HL-60 (cell line): ENCODE data around the gene RPUSD4.

Experiments
- DNase-seq, 2 experiments: peaks; one replicate each; pipeline ENCODE4 v3.0.0-alpha.2; 2010 to 2020; ENCODE audit warnings: low read depth in 1 of 2, low spot score in 1 of 2
- H3K27ac ChIP-seq: fragments of 250-450 bp; sonication (Bioruptor Pico); replicated peaks from 2 replicates; pipeline ENCODE4 v1.5.1; 2020; ENCODE audit warnings: mild to moderate bottlenecking, moderate library complexity
- H3K27me3 ChIP-seq: fragments of 250-450 bp; sonication (Bioruptor Pico); 2 replicates; pipeline ENCODE4 v1.5.1; 2021; ENCODE audit warnings: mild to moderate bottlenecking, moderate library complexity; ENCODE audit not compliant: insufficient read depth, poor library complexity, severe bottlenecking
- H3K4me3 ChIP-seq: replicated peaks from 2 replicates; pipeline ENCODE4 v1.5.1; 2011; ENCODE audit warnings: mild to moderate bottlenecking, control low read depth, low read length; ENCODE audit not compliant: insufficient read depth
- GABPA ChIP-seq: IDR thresholded peaks from 2 replicates; pipeline ENCODE4 v1.6.1; 2012; ENCODE audit warnings: low read depth
- POLR2AphosphoS5 ChIP-seq: IDR thresholded peaks from 2 replicates; pipeline ENCODE4 v1.6.1; 2012; ENCODE audit warnings: low read depth
- SPI1 ChIP-seq: IDR thresholded peaks from 2 replicates; pipeline ENCODE4 v1.6.1; 2012; ENCODE audit warnings: low read depth, mild to moderate bottlenecking, borderline replicate concordance
- TF ChIP-seq, protein P1 (sequence below): IDR thresholded peaks from one replicate; pipeline ENCODE4 v1.5.1; 2011; ENCODE audit warnings: low read length, control low read depth, inconsistent platforms; ENCODE audit not compliant: insufficient read depth
- TF ChIP-seq, protein P2 (sequence below): IDR thresholded peaks from 2 replicates; pipeline ENCODE4 v1.6.1; 2012; ENCODE audit warnings: low read depth; ENCODE audit not compliant: insufficient replicate concordance

RPUSD4 gene

DNA sequence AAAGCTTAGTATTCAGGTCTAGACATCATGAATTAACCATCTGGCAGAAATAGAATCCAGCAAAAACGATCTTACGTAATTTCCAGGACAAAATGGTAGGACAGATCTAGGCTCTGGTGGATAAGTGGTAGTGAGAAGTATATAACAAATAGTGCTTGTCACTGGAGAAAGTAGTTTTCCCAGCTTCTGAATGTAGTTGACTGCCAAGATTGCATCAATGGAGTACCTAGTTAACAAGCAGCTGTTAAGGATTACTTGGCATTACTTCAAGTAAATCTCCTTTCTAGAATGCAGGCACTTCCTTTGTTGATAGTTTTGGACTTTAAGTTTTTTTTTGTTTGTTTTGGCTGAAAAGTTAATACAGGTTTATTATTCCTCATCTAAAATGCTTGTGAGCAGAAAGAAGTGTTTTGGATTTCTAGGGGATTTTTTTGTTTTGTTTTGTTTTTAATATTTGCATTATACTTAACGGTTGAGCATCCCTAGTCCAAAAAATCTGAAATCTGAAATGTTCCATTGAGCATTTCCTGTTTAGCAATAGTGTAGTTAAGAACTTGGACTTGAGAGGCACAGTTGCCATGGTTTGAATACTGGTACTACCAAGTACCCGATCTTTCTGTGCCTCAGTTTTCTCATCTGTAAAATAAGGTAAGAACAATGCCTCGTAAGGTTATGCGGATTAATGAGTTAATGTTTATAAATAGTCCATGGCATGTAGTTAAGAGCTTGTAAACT, 20.4 kb upstream of the RPUSD4 start:
- Histone ChIP-seq H3K27ac (no peak overlapping the region), H3K27me3 (no peaks in the 10 kb centered on the region), H3K4me3 (no peak overlapping the region)
- no peak for DNase-seq
- TF ChIP-seq SPI1 = no peak
- TF ChIP-seq, protein P1, sequence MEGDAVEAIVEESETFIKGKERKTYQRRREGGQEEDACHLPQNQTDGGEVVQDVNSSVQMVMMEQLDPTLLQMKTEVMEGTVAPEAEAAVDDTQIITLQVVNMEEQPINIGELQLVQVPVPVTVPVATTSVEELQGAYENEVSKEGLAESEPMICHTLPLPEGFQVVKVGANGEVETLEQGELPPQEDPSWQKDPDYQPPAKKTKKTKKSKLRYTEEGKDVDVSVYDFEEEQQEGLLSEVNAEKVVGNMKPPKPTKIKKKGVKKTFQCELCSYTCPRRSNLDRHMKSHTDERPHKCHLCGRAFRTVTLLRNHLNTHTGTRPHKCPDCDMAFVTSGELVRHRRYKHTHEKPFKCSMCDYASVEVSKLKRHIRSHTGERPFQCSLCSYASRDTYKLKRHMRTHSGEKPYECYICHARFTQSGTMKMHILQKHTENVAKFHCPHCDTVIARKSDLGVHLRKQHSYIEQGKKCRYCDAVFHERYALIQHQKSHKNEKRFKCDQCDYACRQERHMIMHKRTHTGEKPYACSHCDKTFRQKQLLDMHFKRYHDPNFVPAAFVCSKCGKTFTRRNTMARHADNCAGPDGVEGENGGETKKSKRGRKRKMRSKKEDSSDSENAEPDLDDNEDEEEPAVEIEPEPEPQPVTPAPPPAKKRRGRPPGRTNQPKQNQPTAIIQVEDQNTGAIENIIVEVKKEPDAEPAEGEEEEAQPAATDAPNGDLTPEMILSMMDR = no peak
- no peak for TF ChIP-seq GABPA

DNA sequence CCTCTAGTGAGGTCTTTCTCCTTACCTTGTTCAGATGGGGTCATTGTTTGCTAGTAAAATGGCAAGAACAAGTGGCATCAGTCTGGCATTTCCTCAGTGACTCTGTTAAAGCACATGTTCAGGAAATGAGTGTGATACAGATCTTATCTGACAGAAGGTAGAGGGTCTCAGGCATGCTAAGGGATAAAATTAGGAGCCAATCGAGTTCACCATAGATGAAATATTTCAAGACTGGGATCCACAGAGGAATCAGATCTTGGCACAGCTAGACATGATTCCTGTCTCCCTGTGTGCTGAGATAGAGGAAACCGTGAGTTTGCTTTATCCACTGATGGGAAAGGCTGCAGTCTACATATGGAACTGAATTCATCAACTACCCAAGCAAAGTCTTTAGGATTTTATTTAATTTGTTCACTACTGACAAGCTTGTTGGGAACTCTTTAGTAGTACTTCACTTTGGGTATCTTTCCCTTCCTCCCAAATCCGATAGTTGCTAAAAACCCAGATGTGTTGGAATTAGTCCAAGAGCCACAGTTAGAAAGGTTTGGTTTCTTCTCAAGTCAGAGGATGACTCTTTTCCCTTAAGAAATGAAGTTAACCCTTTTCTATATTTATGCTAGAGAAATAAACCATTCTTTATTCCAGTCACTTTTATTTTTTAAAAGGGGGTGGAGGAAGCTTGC, 18.5 kb upstream of the RPUSD4 start:
- Histone ChIP-seq H3K4me3 (no peak overlapping the region), H3K27ac (no peak overlapping the region), H3K27me3 (no peaks in the 10 kb centered on the region)
- DNase-seq = no peak
- TF ChIP-seq, protein P2, sequence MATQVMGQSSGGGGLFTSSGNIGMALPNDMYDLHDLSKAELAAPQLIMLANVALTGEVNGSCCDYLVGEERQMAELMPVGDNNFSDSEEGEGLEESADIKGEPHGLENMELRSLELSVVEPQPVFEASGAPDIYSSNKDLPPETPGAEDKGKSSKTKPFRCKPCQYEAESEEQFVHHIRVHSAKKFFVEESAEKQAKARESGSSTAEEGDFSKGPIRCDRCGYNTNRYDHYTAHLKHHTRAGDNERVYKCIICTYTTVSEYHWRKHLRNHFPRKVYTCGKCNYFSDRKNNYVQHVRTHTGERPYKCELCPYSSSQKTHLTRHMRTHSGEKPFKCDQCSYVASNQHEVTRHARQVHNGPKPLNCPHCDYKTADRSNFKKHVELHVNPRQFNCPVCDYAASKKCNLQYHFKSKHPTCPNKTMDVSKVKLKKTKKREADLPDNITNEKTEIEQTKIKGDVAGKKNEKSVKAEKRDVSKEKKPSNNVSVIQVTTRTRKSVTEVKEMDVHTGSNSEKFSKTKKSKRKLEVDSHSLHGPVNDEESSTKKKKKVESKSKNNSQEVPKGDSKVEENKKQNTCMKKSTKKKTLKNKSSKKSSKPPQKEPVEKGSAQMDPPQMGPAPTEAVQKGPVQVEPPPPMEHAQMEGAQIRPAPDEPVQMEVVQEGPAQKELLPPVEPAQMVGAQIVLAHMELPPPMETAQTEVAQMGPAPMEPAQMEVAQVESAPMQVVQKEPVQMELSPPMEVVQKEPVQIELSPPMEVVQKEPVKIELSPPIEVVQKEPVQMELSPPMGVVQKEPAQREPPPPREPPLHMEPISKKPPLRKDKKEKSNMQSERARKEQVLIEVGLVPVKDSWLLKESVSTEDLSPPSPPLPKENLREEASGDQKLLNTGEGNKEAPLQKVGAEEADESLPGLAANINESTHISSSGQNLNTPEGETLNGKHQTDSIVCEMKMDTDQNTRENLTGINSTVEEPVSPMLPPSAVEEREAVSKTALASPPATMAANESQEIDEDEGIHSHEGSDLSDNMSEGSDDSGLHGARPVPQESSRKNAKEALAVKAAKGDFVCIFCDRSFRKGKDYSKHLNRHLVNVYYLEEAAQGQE = no peak
- TF ChIP-seq SPI1 (no peak), POLR2AphosphoS5 (no peak), GABPA (no peak)

DNA sequence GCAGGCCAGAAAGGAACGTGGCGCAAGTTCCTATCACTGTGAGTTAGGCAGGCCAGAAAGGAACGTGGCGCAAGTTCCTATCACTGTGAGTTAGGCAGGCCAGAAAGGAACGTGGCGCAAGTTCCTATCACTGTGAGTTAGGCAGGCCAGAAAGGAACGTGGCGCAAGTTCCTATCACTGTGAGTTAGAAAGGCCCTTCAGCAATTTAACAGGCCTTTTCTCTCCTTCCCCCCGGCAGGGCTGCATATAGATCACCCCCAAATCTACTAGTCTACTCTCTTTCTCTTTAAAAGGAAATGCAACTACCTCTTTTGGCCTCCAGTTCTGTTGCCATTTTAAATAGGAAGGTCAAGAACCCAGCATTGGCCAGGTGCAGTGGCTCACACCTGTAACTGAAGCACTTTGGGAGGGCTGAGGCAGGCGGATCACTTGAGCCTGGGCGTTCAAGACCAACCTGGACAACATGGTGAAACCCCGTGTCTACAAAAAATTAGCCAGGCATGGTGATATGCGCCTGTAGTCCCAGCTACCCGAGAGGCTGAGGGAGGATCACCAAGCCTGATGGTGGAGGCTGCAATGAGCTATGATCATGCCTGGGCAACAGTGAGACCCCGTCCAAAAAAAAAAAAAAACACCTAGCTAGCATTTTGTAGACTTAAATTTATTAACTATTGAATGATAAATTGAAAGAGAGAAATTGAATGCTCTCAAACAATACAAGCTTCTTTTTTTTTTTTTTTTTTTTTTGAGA, 15.1 kb upstream of the RPUSD4 start:
- peak; percentile 7 to 24 for DNase-seq
- Histone ChIP-seq H3K4me3 (no peak overlapping the region), H3K27me3 (no peaks in the 10 kb centered on the region), H3K27ac (peak overlapping the region; percentile 62)
- no peak for TF ChIP-seq SPI1
- TF ChIP-seq, protein P2 = no peak
- no peak for TF ChIP-seq GABPA
- TF ChIP-seq, protein P1 = no peak
- no peak for TF ChIP-seq POLR2AphosphoS5

DNA sequence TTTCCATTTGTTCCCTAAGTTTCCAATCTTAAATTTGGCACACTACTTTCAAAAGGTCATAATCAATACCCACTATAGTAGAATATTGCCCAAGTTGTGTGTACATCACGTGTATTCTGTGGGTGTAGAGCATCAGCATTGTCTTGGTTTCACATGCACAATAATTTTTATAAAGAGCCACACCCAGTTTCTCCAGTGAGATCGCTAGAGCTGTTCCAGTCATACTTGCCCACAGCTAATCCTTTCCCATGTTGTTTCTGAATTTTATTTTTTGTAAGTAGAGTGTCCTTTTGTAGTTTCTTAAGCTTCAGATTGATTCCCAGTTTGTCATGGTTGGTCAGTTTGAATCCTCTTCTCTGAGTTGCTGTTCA, 13.8 kb upstream of the RPUSD4 start:
- no peaks in the 10 kb centered on the region for H3K27me3 ChIP-seq
- DNase-seq = no peak
- H3K4me3 ChIP-seq = no peak overlapping the region
- H3K27ac ChIP-seq = peak overlapping the region; percentile 65
- TF ChIP-seq SPI1 (no peak), GABPA (no peak), POLR2AphosphoS5 (no peak)
- TF ChIP-seq, protein P2 = no peak
- TF ChIP-seq, protein P1 = no peak
